Activated CD4-positive, alpha-beta memory T cell treated with anti-CD3 and anti-CD28 coated beads, Interleukin-2, amount 10 ng/mL, durations not matched to agents 7 days and 5 days (primary cell): ENCODE results near the gene ABCC1. TPM values are rescaled to one million over a fixed set of nuclear protein-coding genes. Genes with fewer than 3 reads are reported as not detected.
"Not testable (repeated sequence)": the region's sequence is repeated elsewhere in the genome, so short reads cannot be mapped to it uniquely, and the experiment has no call there.

ENCODE experiments used
- CTCF ChIA-PET: fragments of 350-600 bp; sonication (Branson Sonifier 250); formaldehyde crosslinking; loops from one replicate; lab custom pipeline; 2021; ENCODE audit warnings: antibody characterized with exemption, inconsistent platforms; lab: Charles Lee
- POLR2A ChIA-PET: fragments of 350-600 bp; sonication (Branson Sonifier 250); formaldehyde crosslinking; loops from one replicate; lab custom pipeline; 2021; ENCODE audit warnings: antibody characterized with exemption; lab: Charles Lee
- DNase-seq: peaks from one replicate; pipeline ENCODE4 v3.0.0-alpha.2; 2020
- H3K27ac Mint-ChIP-seq: one replicate; pipeline ENCODE4 v1.8.0; 2021; ENCODE audit warnings: mild to moderate bottlenecking, mixed read lengths
- H3K27me3 Mint-ChIP-seq: one replicate; pipeline ENCODE4 v1.8.0; 2021; ENCODE audit warnings: mixed read lengths
- H3K36me3 Mint-ChIP-seq: one replicate; pipeline ENCODE4 v1.8.0; 2021; ENCODE audit warnings: low read depth, mixed read lengths
- H3K4me1 Mint-ChIP-seq: one replicate; pipeline ENCODE4 v1.8.0; 2021; ENCODE audit warnings: mixed read lengths
- H3K4me3 Mint-ChIP-seq: one replicate; pipeline ENCODE4 v1.8.0; 2021; ENCODE audit warnings: mild to moderate bottlenecking, mixed read lengths
- H3K9me3 Mint-ChIP-seq: one replicate; pipeline ENCODE4 v1.8.0; 2021; ENCODE audit warnings: mixed read lengths
- total RNA-seq, 2 experiments: library from RNA; stranded (reverse); gene quantifications; one replicate each; pipeline ENCODE4 v1.2.3, GENCODE V29; 2021

The ABCC1 gene
- total RNA-seq, 2 experiments from 2014 or later, result 41.4 to 44.2 TPM

GRCh38 chr16:16096858-16097213 lies 147.4 kb downstream of the ABCC1 start:
- H3K27ac Mint-ChIP-seq, result no peak overlapping the region
- ChIA-PET POLR2A (interaction anchor here (1.1 kb wide), 1 partner anchor 8 kb away, joined by 3 read pairs; no protein-coding TSS in a partner anchor), CTCF (no interaction called here)
- no peak for DNase-seq
- no peaks in the 10 kb centered on the region for H3K27me3 Mint-ChIP-seq
- H3K36me3 Mint-ChIP-seq, result peaks cover 45% of the 10 kb centered on the region
- no peak overlapping the region for H3K4me3 Mint-ChIP-seq
- H3K4me1 Mint-ChIP-seq, result no peaks in the 10 kb centered on the region
- no peaks in the 10 kb centered on the region for H3K9me3 Mint-ChIP-seq

GRCh38 chr16:16099320-16099719 lies 149.9 kb downstream of the ABCC1 start:
- H3K27me3 Mint-ChIP-seq, result no peaks in the 10 kb centered on the region
- no peak overlapping the region for H3K27ac Mint-ChIP-seq
- H3K9me3 Mint-ChIP-seq, result no peaks in the 10 kb centered on the region
- DNase-seq, result no peak
- peaks cover 50% of the 10 kb centered on the region for H3K36me3 Mint-ChIP-seq
- CTCF ChIA-PET, result no interaction called here
- H3K4me1 Mint-ChIP-seq, result no peaks in the 10 kb centered on the region
- H3K4me3 Mint-ChIP-seq, result no peak overlapping the region
- POLR2A ChIA-PET, result no interaction called here

GRCh38 chr16:16100631-16101030 lies 151.2 kb downstream of the ABCC1 start:
- ChIA-PET POLR2A (no interaction called here), CTCF (no interaction called here)
- Mint-ChIP-seq H3K9me3 (no peaks in the 10 kb centered on the region), H3K27ac (no peak overlapping the region), H3K36me3 (peaks cover 52% of the 10 kb centered on the region), H3K4me3 (no peak overlapping the region), H3K27me3 (no peaks in the 10 kb centered on the region), H3K4me1 (no peaks in the 10 kb centered on the region)
- no peak for DNase-seq

DNA sequence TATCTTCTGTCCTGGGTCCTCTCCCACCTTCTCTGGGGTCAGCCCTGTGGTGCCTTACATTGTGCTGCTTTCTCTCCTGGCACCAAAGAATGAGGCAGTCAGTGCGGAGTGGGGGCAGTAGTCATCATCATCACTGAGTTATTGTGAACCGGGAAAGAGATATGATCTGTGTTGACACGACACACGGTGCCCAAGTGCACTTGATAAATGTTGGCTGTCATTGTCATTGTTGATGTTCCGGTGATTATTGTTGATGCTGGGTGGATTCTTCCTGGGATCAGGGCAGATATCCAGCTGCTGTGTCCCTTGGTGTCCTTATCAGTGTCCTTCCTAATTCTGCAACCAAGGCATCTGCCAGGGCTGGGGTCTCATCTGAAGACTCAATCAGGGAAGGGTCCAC lies 152.2 kb downstream of the ABCC1 start:
- Mint-ChIP-seq H3K27ac (no peak overlapping the region), H3K4me1 (no peaks in the 10 kb centered on the region), H3K4me3 (no peak overlapping the region), H3K36me3 (peaks cover 46% of the 10 kb centered on the region), H3K9me3 (no peaks in the 10 kb centered on the region), H3K27me3 (no peaks in the 10 kb centered on the region)
- ChIA-PET CTCF (no interaction called here), POLR2A (no interaction called here)
- no peak for DNase-seq

- H3K4me3 Mint-ChIP-seq, result no peak overlapping the region
- CTCF ChIA-PET, result no interaction called here
- no peak overlapping the region for H3K27ac Mint-ChIP-seq
- H3K36me3 Mint-ChIP-seq, result peaks cover 40% of the 10 kb centered on the region
- H3K4me1 Mint-ChIP-seq, result no peaks in the 10 kb centered on the region
- DNase-seq, result no peak
- H3K27me3 Mint-ChIP-seq, result no peaks in the 10 kb centered on the region
- H3K9me3 Mint-ChIP-seq, result no peaks in the 10 kb centered on the region
- POLR2A ChIA-PET, result no interaction called here
These were observed 153.3 kb downstream of the ABCC1 start for GRCh38 chr16:16102738-16103137.

DNA sequence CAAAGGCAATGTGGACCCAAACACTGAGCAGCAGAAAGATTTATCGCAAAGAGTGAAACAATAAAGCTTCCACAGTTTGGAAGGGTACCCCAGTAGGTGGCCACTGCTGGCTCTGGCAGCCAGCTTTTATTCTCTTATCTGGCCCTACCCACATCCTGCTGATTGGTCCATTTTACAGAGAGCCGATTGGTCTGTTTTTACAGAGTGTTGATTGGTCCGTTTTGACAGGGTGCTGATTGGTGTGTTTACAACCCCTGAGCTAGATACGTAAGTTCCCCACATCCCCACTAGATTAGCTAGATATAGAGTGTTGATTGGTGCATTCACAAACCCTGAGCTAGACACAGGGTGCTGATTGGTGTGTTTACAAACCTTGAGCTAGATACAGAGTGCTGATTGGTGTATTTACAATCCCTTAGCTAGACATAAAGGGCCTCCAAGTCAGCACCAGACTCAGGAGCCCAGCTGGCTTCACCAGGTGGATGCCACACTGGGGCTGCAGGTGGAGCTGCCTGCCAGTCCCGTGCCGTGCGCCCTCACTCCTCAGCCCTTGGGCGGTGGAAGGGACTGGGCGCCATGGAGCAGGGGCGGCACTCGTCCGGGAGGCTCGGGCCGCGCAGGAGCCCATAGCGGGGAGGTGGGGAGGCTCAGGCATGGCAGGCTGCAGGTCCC lies 154.9 kb downstream of the ABCC1 start:
- H3K27me3 Mint-ChIP-seq, H3K4me3 Mint-ChIP-seq, DNase-seq, H3K27ac Mint-ChIP-seq, H3K9me3 Mint-ChIP-seq, CTCF ChIA-PET, H3K4me1 Mint-ChIP-seq: not testable (repeated sequence)
- H3K36me3 Mint-ChIP-seq, result peaks cover 35% of the 10 kb centered on the region
- POLR2A ChIA-PET, result interaction anchor here (1.1 to 1.3 kb wide), 2 partner anchors 8 to 216 kb away, joined by 3 to 4 read pairs; no protein-coding TSS in a partner anchor

- DNase-seq, H3K4me1 Mint-ChIP-seq, H3K27ac Mint-ChIP-seq, H3K27me3 Mint-ChIP-seq, H3K9me3 Mint-ChIP-seq, CTCF ChIA-PET, H3K4me3 Mint-ChIP-seq: not testable (repeated sequence)
- POLR2A ChIA-PET, result interaction anchor here (1.1 to 1.3 kb wide), 2 partner anchors 8 to 217 kb away, joined by 3 to 4 read pairs; no protein-coding TSS in a partner anchor
- H3K36me3 Mint-ChIP-seq, result peaks cover 36% of the 10 kb centered on the region
These were observed 155.4 kb downstream of the ABCC1 start for GRCh38 chr16:16104804-16105141.

DNA sequence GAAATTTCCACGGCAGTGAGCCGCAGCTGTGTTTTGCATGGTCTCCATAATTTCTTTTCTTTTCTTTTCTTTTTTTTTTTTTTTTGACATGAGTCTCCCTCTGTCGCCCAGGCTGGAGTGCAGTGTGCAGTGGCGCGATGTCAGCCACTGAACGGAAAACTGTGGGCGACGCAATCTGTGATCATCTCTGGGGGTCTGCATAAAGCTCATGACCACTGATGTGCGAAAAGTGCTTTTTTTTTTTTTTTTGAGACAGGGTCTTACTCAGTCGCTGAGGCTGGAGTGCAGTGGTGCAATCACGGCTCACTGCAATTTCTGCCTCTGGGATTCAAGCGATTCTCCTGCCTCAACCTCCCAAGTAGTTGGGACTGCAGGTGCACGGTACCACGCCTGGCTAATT lies 156.2 kb downstream of the ABCC1 start:
- no peak overlapping the region for H3K4me3 Mint-ChIP-seq
- no peak overlapping the region for H3K27ac Mint-ChIP-seq
- ChIA-PET POLR2A (no interaction called here), CTCF (no interaction called here)
- H3K27me3 Mint-ChIP-seq, result no peaks in the 10 kb centered on the region
- H3K9me3 Mint-ChIP-seq, result no peaks in the 10 kb centered on the region
- H3K4me1 Mint-ChIP-seq, result no peaks in the 10 kb centered on the region
- peaks cover 39% of the 10 kb centered on the region for H3K36me3 Mint-ChIP-seq
- DNase-seq, result no peak

DNA sequence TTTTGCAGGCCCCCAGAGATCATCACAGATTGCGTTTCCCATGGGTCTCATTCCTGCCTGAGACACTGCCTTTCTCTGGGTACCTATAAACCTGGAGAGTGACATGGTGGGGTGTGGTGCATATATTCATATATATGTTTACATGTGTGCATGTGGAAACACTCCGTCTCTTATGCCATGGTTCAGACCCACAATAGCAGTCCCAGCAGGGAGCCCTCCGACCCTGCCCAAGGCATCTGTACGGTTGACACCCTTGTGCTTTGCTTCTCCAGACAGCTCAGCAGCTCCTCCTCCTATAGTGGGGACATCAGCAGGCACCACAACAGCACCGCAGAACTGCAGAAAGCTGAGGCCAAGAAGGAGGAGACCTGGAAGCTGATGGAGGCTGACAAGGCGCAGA lies 157.1 kb downstream of the ABCC1 start:
- ChIA-PET CTCF (no interaction called here), POLR2A (no interaction called here)
- H3K36me3 Mint-ChIP-seq, result peaks cover 42% of the 10 kb centered on the region
- DNase-seq, result no peak
- H3K9me3 Mint-ChIP-seq, result no peaks in the 10 kb centered on the region
- H3K4me1 Mint-ChIP-seq, result no peaks in the 10 kb centered on the region
- H3K27ac Mint-ChIP-seq, result no peak overlapping the region
- no peaks in the 10 kb centered on the region for H3K27me3 Mint-ChIP-seq
- H3K4me3 Mint-ChIP-seq, result no peak overlapping the region

- Mint-ChIP-seq H3K36me3 (peaks cover 43% of the 10 kb centered on the region), H3K4me3 (no peak overlapping the region), H3K27me3 (no peaks in the 10 kb centered on the region), H3K9me3 (no peaks in the 10 kb centered on the region), H3K27ac (no peak overlapping the region), H3K4me1 (no peaks in the 10 kb centered on the region)
- POLR2A ChIA-PET, result interaction anchor here (0.7 kb wide), 1 partner anchor 220 kb away, joined by 3 read pairs; no protein-coding TSS in a partner anchor
- CTCF ChIA-PET, result no interaction called here
- no peak for DNase-seq
These were observed 158.4 kb downstream of the ABCC1 start for GRCh38 chr16:16107839-16108238.

DNA sequence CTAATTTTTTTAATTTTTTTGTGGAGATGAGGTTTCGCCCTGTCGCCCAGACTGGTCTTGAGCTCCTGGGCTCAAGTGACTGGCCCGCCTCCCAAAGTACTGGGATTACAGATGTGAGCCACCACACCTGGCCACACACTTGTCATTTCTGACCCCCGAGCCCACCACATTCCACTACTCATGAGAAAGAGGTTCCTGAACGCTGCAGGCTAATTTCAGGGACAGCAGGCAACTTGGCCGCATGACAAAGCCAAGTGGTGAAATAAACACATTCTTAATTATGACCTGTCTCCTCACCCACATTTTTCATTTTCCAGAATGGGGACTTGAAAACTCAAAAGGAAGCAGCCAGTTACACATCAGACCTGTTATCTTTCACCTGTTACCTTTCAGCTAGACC lies 159.3 kb downstream of the ABCC1 start:
- Mint-ChIP-seq H3K27me3 (no peaks in the 10 kb centered on the region), H3K4me3 (no peak overlapping the region), H3K36me3 (peaks cover 41% of the 10 kb centered on the region), H3K4me1 (no peaks in the 10 kb centered on the region), H3K27ac (no peak overlapping the region), H3K9me3 (no peaks in the 10 kb centered on the region)
- no peak for DNase-seq
- ChIA-PET CTCF (interaction anchor here (0.9 kb wide), 1 partner anchor 234 kb away, joined by 3 read pairs; no protein-coding TSS in a partner anchor), POLR2A (interaction anchor here (0.9 kb wide), 1 partner anchor 338 kb away, joined by 3 read pairs; no protein-coding TSS in a partner anchor)

DNA sequence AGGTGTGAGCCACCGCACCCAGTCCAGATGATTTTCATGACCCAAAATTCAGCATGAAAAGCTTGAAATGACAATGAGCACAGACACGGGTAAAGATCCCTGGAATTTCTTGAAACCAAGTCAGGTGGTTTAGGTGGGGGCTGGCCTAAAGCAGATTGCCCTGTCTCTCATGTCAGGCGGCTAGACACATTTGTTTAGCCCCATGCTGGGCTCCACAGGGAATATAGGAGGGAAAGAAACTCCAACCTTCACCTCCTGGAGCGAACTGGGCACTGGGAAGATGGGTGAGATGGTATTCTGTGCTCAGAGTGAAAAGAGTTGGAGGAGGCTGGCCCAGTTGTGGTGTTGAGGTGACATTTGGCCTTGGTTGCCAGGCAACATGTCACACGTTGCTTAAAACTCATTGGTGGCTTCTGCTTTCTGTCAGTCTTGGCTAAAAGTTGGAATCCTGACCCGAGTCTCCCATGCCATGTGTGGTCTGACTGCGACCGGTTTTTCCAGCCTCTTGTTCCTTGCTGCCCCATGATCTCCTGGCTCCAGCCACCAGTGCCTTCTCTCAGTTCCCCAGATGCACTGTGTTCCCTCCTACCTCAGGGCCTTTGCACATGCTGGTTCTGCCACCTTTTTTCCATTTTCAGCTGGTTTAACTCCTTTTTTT lies 160.2 kb downstream of the ABCC1 start:
- POLR2A ChIA-PET, result interaction anchor here (0.9 kb wide), 1 partner anchor 339 kb away, joined by 3 read pairs; no protein-coding TSS in a partner anchor
- no peak overlapping the region for H3K27ac Mint-ChIP-seq
- H3K4me1 Mint-ChIP-seq, result no peaks in the 10 kb centered on the region
- H3K9me3 Mint-ChIP-seq, result no peaks in the 10 kb centered on the region
- CTCF ChIA-PET, result interaction anchor here (0.9 kb wide), 1 partner anchor 235 kb away, joined by 3 read pairs; no protein-coding TSS in a partner anchor
- no peak overlapping the region for H3K4me3 Mint-ChIP-seq
- peaks cover 44% of the 10 kb centered on the region for H3K36me3 Mint-ChIP-seq
- no peaks in the 10 kb centered on the region for H3K27me3 Mint-ChIP-seq
- no peak for DNase-seq

DNA sequence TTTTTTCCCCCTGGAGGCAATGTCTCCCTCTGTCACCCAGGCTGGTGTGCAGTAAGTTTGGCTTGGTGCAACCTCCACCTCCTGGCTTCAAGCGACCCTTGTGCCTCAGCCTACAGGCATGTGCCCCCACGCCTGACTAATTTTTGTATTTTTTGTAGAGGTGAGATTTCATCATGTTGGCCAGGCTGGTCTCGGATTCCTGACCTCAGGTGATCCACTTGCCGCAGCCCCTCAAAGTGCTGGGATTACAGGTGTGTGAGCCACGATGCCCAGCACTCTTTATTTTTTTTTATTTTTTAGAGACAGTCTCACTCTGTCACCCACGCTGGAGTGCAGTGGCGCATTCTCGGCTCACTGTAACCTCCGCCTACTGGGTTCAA lies 160.7 kb downstream of the ABCC1 start:
- ChIA-PET POLR2A (no interaction called here), CTCF (no interaction called here)
- Mint-ChIP-seq H3K27me3 (no peaks in the 10 kb centered on the region), H3K4me3 (no peak overlapping the region), H3K4me1 (no peaks in the 10 kb centered on the region), H3K36me3 (peaks cover 49% of the 10 kb centered on the region), H3K27ac (no peak overlapping the region), H3K9me3 (no peaks in the 10 kb centered on the region)
- DNase-seq, result no peak
